SK-N-MC (cell line): ENCODE results near the gene TTLL6.

Experiments used
- DNase-seq: peaks from one replicate; pipeline ENCODE4 v3.0.0-alpha.2; 2011; ENCODE audit warnings: low read depth, low spot score
- H3K27ac ChIP-seq: fragments of 200-600 bp; sonication (generic); 2 replicates; pipeline ENCODE4 v1.5.1; 2016; ENCODE audit warnings: mixed run types
- H3K36me3 ChIP-seq: fragments of 200-600 bp; sonication (generic); 2 replicates; pipeline ENCODE4 v1.6.1; 2017; ENCODE audit warnings: antibody characterized with exemption, low read length, mixed read lengths; ENCODE audit not compliant: insufficient read depth
- H3K4me3 ChIP-seq: fragments of 200-600 bp; sonication (generic); 2 replicates; pipeline ENCODE4 v1.5.1; 2016
- H3K9ac ChIP-seq: fragments of 200-600 bp; sonication (generic); 2 replicates; pipeline ENCODE4 v1.8.0; 2017; ENCODE audit warnings: mixed run types, mixed read lengths; ENCODE audit not compliant: insufficient read length
- H3K9me3 ChIP-seq: fragments of 200-600 bp; sonication (generic); 2 replicates; pipeline ENCODE4 v1.6.1; 2017; ENCODE audit warnings: low read depth, mild to moderate bottlenecking, antibody characterized with exemption, low read length, moderate library complexity, mixed read lengths
- EZH2 ChIP-seq: fragments of 200-600 bp; sonication (generic); IDR thresholded peaks from one replicate; pipeline ENCODE4 v1.6.1; 2017; ENCODE audit warnings: antibody characterized with exemption
- FOXP2 ChIP-seq: optimal IDR thresholded peaks from 2 replicates; pipeline ENCODE3; 2011; ENCODE audit warnings: mild to moderate bottlenecking, moderate library complexity; ENCODE audit not compliant: insufficient read depth; ENCODE audit errors: extremely low read length, control extremely low read depth
- POLR2AphosphoS5 ChIP-seq: IDR thresholded peaks from 2 replicates; pipeline ENCODE4 v1.6.1; 2012; ENCODE audit warnings: mild to moderate bottlenecking, low read depth, low read length, borderline replicate concordance

The TTLL6 gene

DNA sequence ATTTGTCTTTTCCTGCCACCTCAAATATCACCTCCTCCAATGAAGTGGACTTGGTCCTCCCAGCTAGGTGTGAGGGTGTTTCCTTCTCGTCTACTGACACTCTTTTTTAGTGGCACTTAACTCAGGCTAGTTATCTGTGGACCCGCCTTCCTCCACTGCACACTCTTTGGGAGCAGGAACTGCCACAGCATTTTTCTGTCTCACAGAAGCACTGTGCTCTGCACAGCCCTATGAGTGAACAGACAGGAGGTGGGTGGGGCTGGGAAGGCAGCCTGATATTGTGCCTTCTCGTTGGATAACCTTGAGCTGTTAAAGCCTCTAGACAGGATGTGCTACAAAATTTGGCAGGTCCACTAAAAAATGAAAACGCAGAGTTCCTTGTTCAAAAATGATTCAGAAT, 56.6 kb downstream of the TTLL6 start:
- TF ChIP-seq EZH2 (no peak), FOXP2 (no peak), POLR2AphosphoS5 (no peak)
- no peak overlapping the region for H3K27ac ChIP-seq
- no peak overlapping the region for H3K9ac ChIP-seq
- no peak overlapping the region for H3K4me3 ChIP-seq
- DNase-seq: no peak
- peaks cover 17% of the 10 kb centered on the region; the same call in 1 of the 2 replicates for H3K36me3 ChIP-seq
- H3K9me3 ChIP-seq: no peaks in the 10 kb centered on the region

DNA sequence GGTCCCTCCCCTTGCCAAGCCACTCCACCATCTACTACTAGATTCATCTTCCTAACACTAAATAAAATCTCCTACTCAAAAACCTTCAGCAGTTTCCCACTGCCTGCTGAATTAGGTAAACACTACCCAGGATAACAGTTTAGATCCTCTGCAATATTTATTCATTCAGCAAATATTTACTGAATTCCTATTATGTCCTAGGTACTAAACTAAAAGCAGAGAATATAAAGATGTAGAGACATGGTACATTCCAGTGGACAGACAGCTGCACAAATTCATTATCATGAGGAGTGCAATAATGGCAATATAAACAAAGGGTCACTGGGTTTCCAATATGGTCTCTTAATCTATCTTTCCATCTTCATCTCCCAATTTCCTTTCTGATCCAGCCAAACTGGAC, 57.7 kb downstream of the TTLL6 start:
- no peaks in the 10 kb centered on the region for H3K9me3 ChIP-seq
- no peak overlapping the region for H3K27ac ChIP-seq
- no peak for TF ChIP-seq FOXP2
- no peak for DNase-seq
- no peak overlapping the region for H3K9ac ChIP-seq
- peaks cover 11% of the 10 kb centered on the region; the same call in 1 of the 2 replicates for H3K36me3 ChIP-seq
- H3K4me3 ChIP-seq: no peak overlapping the region

DNA sequence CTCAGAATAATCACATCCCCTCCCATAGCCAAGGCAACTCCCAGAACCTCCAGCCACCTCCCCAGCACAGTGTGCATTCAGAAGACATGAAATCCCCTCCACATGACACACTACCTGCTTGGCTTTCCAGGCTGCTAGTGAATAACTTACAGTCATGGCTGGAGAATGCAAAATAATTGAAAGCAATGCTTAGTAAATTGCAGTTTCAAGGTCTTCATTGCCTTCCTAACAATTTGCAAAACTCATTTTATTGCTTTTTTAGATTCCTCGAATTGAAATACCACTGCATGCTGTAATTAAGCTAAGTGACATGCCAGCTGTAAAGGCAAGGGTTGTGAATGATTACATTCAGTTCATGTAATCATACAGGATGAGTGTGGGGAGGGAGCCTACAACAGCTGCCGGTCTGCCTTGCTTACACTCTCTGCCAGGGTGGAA, 59.5 kb downstream of the TTLL6 start:
- peak overlapping the region; percentile 85 for H3K27ac ChIP-seq
- no peak overlapping the region for H3K9ac ChIP-seq
- no peak for DNase-seq
- peaks cover 2% of the 10 kb centered on the region; the same call in 1 of the 2 replicates for H3K36me3 ChIP-seq
- H3K9me3 ChIP-seq: no peaks in the 10 kb centered on the region
- H3K4me3 ChIP-seq: no peak overlapping the region
- TF ChIP-seq FOXP2 (no peak), POLR2AphosphoS5 (no peak), EZH2 (no peak)

DNA sequence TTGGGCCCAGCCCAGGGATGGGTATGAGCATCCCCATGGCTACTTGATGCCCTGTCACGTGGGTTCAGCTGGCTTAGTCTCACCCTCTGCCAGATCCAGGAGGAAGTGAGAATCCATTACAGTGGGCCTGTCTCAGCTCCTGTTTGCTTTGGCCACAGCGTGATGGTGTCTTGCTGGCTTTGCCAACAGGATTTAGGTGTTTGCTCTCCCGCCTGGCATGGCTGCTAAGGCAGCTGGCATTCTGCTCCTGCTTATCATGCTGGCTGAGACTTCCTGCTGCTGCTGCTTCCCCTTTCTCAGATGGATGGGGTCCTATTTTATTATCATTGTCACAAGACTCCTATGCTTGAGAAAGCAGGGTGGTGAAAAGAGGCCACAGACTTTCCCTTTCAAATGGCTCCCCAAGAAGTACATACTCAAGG, 60.2 kb downstream of the TTLL6 start:
- Histone ChIP-seq H3K9ac (no peak overlapping the region), H3K4me3 (no peak overlapping the region), H3K27ac (peak overlapping the region; percentile 85), H3K9me3 (no peaks in the 10 kb centered on the region), H3K36me3 (no peaks in the 10 kb centered on the region; the same call in 1 of the 2 replicates)
- TF ChIP-seq POLR2AphosphoS5 (no peak), EZH2 (no peak), FOXP2 (no peak)
- DNase-seq: no peak

DNA sequence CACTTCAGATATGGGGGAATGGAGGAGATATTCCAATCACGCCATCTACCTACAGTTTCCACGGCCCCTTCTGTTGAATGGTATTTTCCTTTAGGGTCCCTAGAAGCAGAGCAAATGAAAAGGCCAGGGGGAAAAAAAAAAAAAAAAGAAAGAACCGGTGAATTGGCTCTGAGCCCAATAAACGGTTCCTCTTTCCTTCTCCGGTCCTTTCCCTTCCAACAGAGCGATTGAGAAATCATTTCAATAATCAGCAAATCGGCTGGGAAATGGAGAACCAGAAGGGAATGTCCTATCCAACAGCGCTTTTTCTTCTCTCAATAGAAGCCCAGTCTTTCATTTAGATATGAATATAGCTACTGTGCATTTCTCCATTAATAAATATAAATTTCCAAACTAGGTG, 61.7 kb downstream of the TTLL6 start:
- Histone ChIP-seq H3K36me3 (no peaks in the 10 kb centered on the region), H3K4me3 (0 out of 2 replicates have a peak overlapping the region, but pooled peaks have one; percentile 17), H3K9ac (no peak overlapping the region), H3K27ac (no peak overlapping the region), H3K9me3 (no peaks in the 10 kb centered on the region)
- TF ChIP-seq FOXP2 (no peak), POLR2AphosphoS5 (no peak), EZH2 (no peak)
- no peak for DNase-seq

DNA sequence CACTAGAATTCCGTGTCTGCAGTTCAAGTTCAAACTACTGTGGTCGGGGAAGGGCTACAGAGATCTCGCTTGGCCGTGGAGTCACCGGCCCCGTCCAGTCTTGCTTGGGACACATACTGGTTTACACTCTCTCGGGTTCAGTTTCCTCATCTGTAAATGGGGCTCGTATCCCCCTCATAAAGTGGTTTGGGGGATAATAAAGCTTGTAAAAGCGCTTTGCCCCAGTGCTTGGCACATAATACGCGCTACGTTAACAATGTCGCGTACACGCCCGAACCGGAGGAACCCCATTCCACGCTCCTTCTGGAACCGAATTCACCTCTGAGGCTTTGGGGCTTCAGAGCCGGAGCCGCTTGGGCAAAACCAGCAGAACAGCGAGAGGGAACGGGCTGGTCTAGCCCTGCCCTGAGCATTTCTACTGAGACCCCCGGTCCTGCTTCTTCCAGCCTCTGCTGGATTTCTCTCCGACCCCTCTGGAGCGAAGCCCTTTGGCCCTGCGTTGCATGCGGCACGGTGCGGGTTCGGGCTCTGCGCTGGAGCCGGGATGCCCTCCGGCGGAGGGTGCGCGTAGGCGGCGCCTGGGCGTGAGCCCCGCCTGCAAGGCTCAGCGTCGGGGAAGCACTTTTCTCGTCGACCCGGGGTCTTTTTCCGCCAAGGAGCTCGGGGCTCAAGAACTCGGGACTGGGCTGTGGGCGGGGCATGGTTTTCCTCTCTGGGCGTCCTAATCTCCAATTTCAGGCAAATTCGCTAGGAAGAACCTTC, 62.3 kb downstream of the TTLL6 start:
- DNase-seq: no peak
- no peak for TF ChIP-seq FOXP2
- TF ChIP-seq EZH2: no peak
- no peak for TF ChIP-seq POLR2AphosphoS5
- 0 out of 2 replicates have a peak overlapping the region, but pooled peaks have one; percentile 17 for H3K4me3 ChIP-seq

DNA sequence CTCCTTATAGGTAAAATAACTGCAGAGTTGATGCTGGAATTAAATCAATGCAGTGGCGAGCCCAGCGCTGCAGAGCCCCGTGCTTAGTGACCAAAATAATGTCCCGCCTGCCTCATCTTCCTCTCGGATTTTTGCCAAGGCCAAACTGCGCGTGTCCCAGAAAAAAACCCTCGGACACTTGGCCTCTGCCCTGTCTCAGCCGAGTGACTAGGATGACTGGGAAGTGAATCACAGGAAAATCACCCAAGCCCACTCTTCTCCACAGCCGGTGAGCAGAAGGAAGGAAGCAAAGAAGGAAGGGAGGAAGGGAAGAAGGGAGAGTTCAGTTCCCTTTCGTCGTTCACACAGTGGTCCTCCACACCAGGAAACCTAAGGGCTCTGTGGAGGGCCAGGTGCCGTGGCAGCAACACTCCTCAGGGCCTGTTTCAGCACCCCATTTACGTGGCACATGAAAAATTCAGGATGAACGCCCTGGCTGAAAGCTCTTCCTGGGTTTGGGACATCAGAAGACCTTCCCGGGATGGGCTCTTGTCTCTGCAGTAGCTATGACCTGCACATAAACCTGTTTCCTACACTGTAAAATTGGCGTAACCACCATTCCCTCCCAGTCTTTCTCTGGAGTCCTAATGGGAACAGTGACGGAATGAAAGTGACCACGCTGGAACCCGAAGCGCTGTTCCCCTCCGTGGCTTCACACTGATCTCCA, 63.1 kb downstream of the TTLL6 start:
- Histone ChIP-seq H3K9me3 (no peaks in the 10 kb centered on the region), H3K9ac (no peak overlapping the region), H3K4me3 (no peak overlapping the region), H3K36me3 (no peaks in the 10 kb centered on the region), H3K27ac (no peak overlapping the region)
- no peak for DNase-seq
- TF ChIP-seq FOXP2 (no peak), EZH2 (no peak), POLR2AphosphoS5 (no peak)

More for the DNA sequence above, 62.3 kb downstream of the TTLL6 start:
- Histone ChIP-seq H3K36me3 (no peaks in the 10 kb centered on the region), H3K9ac (no peak overlapping the region), H3K27ac (no peak overlapping the region), H3K9me3 (no peaks in the 10 kb centered on the region)

DNA sequence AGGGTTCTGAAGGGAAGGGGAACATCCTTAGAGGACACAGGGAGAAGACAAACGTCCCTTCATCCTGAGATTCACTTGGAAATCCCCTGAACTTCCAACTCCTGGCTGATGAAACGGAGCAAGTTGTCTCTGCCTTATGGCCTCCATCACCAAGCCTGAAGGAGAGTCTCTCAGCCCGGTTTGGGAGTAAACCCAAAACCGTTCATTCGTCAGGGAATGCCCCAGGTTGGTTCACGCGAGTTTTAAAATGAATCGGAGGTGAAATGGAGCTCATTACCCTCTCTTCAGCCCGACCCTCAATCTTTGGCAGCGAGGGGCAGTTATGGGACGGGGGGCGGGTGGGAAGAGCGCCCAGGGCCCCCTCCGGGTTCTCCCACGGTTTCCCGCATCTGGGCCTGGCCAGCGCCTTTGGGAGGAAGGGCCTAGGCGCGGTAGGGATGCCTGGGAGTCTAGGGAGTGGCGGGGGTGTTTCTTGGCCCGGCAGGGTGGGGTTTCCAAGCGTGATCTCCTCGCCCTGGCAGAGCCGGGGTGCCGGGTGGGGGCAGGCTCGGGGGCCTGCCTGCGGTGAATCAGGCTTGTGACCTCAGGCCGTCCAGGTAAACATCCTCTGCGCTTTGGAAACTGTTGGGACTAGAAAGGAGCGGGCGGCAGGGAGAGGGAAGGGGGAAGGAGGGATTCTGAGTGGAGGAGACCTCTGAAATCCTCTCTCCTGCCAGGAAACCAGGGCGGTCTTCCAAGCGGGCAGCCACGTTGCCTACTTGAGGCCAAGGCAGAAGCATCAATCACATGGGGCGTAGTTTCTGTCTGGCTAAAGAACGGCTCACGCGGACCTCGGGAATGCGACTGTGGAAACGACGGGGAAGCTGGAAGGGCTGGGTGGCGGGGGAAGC, 64.4 kb downstream of the TTLL6 start:
- Histone ChIP-seq H3K27ac (no peak overlapping the region), H3K36me3 (no peaks in the 10 kb centered on the region), H3K9me3 (no peaks in the 10 kb centered on the region), H3K4me3 (no peak overlapping the region), H3K9ac (no peak overlapping the region)
- no peak for TF ChIP-seq FOXP2
- no peak for TF ChIP-seq POLR2AphosphoS5
- TF ChIP-seq EZH2: no peak
- DNase-seq: no peak
